H54 (cell line): ENCODE measurements around the gene PRR12.
A peak's percentile ranks its signal among the peaks of the same experiment; 100 is the strongest.

Experiments used
- DNase-seq: peaks from one replicate; pipeline ENCODE4 v3.0.0; 2011; ENCODE audit warnings: low spot score, mixed read lengths; ENCODE audit not compliant: insufficient read length
- FAIRE-seq: peaks from 3 replicates; lab custom pipeline; 2011; peaks lifted over from hg19 to GRCh38; lab: Jason Lieb, UNC
- POLR2A ChIP-seq: IDR thresholded peaks from 2 replicates; pipeline ENCODE4 v1.6.1; 2011; ENCODE audit warnings: low read depth, mild to moderate bottlenecking, low read length

The PRR12 gene

GRCh38 chr19:49590071-49590970 is 661 bp upstream of the PRR12 start:
- DNase-seq, result peak; percentile 95
- peak; percentile 81 for FAIRE-seq
- TF ChIP-seq POLR2A, result peak; percentile 85

- no peak for TF ChIP-seq POLR2A
- FAIRE-seq, result no peak
- peak; percentile 76 for DNase-seq
Observed at GRCh38 chr19:49591731-49592485, 926 bp downstream of the PRR12 start.

DNA sequence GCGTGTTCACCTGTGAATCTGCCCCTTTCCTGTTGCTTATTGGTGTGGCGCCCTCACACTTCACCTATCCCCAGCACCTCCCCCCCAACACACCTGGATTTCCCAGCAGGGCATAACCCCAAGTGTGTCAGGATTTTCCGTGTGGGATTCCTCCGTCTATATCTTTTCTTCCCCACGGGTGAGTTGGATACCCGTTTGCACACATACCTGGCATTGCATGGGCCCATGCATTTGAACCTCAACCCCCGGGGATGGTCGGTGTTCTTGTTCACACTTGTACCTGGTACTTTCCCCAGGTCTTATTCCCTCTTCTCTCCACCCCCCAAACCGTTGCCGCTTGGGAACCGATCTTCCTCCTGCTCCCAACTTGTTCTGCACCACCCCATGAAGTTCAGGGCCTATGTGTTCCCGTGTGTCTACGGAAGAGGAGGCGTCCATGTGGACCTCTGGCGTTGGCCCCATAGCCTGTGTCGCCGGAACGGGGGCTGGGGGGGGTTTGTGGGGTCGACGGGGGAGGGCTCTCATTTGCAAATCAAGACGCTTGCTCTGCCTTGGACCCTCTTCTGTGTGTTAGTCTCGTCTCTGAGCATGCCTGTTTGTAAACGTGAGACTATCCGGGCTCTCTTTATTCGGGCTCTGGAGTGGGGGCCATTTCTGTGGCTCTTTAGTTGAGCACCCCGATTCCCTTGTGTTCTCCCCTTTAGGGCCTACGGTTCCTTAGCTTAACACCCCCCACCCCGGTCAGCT is 1.7 kb downstream of the PRR12 start:
- TF ChIP-seq POLR2A, result no peak
- DNase-seq, result no peak
- FAIRE-seq, result no peak

DNA sequence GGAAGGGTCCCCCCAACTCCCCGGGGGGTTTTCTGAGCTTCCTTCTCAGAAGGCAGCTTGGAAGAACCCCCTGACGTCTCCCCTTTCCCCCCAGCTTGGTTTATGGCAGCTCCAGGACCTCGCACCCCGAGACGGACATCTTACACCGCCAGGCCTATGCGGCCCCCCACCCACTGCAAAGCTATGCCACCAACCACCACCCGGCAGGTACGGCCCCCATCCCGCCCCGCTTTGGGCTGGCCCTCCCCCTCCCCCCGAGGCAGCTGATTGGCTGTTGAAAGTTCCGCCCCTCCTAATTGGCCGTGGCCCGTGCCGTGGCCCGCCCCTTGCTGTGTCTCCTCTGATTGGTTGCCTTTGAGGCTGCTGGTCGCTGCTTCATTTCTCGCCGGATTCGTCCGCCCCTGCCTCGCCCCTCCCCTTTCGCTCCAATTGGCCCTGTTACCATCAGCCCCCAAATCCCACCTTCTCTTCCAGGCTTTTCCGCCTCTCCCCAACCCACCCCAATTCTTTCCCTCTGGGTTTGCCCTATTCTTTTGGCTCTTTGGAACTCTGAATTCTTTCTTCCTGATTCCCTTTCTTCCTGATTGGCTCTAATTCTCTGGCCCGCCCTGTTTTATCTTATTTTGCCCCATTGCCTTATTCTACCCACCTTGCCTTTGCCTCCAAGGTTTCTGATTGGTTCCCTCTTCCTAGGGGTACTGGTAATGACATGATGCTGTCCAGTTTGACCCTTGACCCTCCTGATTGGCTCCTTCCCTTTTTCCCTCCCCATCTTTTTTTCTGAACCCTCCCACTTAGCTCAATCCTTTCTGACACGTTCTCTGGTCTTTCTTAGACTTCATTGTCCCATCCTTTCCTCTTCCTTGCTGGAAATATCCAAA is 2.5 kb downstream of the PRR12 start:
- no peak for FAIRE-seq
- peak; percentile 87 for DNase-seq
- TF ChIP-seq POLR2A, result no peak

DNA sequence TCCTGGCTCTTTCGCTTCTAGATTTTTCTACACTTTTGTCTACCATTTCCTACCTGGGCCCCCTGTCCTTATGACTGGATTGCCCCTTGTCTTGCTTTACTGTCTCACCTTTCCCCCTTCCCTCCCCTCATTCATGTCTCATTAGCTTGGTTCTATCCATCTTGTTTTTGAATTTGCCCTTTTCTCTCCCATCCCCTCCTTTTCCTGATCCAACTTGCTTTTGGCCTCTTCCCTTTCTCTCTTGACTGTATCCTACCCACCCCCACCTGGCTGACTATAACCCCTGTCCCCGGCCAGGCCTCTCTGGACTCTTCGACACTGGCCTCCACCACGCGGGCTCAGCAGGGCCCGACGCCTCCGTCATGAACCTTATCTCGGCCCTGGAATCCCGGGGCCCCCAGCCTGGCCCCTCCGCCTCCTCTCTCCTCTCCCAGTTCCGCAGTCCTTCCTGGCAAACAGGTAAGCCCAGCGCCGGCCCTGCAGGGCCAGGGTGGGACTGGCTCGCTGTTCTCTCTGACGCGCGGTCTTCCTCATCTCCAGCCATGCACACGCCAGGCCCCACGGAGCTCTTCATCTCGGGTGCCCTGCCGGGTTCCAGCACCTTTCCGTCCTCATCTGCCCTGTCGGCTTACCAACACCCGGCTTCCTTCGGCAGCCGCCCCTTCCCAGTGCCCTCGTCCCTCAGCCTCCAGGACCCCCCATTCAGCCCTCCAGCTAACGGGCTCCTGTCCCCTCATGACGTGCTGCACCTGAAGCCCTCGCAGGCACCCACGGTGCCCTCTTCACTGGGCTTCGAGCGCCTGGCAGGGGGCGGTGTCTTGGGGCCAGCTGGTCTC is 3.4 kb downstream of the PRR12 start:
- no peak for TF ChIP-seq POLR2A
- no peak for FAIRE-seq
- no peak for DNase-seq

- FAIRE-seq, result no peak
- TF ChIP-seq POLR2A, result no peak
- no peak for DNase-seq
Observed at GRCh38 chr19:49594993-49595818, 4.2 kb downstream of the PRR12 start.

DNA sequence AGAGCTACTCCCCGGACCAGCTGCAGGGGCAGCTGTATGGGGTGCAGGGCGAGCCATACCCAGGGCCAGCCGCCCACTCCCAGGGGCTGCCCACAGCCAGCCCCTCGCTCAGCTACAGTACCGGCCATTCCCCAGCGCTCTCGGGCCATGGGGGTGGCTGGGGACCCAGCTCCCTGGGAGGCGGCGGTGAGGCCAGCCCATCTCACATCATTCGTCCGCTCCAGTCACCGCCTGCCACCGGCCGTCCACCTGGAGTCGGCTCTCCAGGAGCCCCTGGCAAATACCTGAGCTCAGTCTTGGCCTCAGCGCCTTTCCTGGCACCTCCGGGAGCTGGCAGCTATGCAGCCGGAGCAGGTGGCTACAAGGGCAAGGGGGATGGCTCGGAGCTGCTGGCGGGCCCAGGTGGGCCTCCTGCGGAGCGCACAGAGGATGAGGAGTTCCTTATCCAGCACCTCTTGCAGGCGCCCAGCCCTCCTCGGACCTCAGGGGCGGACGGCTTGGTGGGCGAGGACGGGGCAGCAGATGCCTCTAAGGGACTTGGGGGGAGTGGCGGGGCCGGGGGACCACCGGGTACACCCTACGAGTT is 4.9 kb downstream of the PRR12 start:
- FAIRE-seq, result no peak
- no peak for TF ChIP-seq POLR2A

DNA sequence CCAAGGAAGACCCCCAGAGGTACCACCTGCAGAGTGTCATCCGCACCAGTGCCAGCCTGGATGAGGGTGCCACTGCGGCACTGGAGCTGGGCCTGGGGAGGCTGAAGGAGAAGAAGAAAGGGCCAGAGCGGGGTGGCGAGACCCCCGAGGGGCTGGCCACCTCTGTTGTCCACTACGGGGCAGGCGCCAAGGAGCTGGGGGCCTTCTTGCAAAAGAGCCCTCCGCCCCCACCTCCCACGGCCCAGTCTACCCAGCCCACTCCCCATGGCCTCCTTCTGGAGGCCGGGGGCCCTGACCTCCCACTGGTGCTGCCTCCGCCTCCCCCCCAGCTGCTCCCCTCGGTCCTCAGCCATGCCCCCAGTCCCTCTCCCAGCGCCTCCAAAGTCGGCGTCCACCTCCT is 5.4 kb downstream of the PRR12 start:
- no peak for DNase-seq
- no peak for TF ChIP-seq POLR2A
- FAIRE-seq, result no peak

More for the DNA sequence above, 4.9 kb downstream of the PRR12 start:
- DNase-seq, result no peak

DNA sequence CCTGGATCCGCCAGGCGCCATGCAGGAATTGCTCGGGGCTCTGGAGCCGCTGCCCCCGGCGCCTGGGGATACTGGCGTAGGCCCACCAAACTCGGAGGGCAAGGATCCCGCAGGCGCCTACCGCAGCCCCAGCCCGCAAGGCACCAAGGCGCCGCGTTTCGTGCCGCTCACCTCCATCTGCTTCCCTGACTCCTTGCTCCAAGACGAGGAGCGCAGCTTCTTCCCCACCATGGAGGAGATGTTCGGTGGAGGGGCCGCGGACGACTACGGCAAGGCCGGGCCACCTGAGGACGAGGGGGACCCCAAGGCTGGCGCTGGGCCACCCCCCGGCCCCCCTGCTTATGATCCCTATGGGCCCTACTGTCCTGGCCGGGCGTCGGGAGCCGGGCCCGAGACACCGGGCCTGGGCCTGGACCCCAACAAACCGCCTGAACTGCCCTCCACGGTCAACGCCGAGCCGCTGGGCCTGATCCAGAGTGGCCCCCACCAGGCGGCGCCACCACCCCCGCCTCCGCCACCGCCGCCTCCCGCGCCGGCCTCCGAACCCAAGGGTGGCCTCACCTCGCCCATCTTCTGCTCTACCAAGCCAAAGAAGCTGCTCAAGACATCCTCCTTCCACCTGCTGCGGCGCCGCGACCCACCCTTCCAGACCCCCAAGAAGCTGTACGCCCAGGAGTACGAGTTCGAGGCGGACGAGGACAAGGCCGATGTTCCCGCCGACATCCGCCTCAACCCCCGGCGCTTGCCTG is 6.1 kb downstream of the PRR12 start:
- DNase-seq (no peak), FAIRE-seq (no peak)
- no peak for TF ChIP-seq POLR2A

GRCh38 chr19:49597703-49597974 is 6.7 kb downstream of the PRR12 start:
- FAIRE-seq (no peak), DNase-seq (no peak)
- TF ChIP-seq POLR2A, result no peak
